Heart left ventricle (tissue), 13 donors: ENCODE results near the gene AHRR.

Experiments
- POLR2A ChIP-seq, 2 donors: fragments of 450-650 bp; IDR thresholded peaks; one replicate each; pipeline ENCODE4 v1.6.1; 2017; ENCODE audit warnings: antibody characterized with exemption in 2 of 2, mild to moderate bottlenecking in 2 of 2, moderate library complexity in 2 of 2
- TF ChIP-seq, protein P1 (sequence below), 12 donors: fragments of 200-600 bp; sonication (generic) in 4 of 12; IDR thresholded peaks; one replicate each; pipeline versions ENCODE4 v1.5.0 to v1.8.0; 2018 to 2022; ENCODE audit warnings: antibody characterized with exemption in 12 of 12, mild to moderate bottlenecking in 5 of 12
- donor health status: ischemic (EF 13 %, LVEDD 7.1; RV severe dilation, severe dysfunction).
- donor health status: DM: no; HTN: yes; CAD: no.
- donor health status: DM: no; HTN: no; CAD: no.
- donor health status: ischemic (EF 25% LVEDD 6.9; RV normal size, moderate dysfunction).
- donor health status: ischemic (EF 25% LVEDD 5.7; RV mildly dilated, moderate dysfunction).
- donor health status: ischemic (EF 35%, LVEDD 5.7; RV mildly dilated, moderate dysfunction).
- donor health status: nonischemic (EF 11% LVEDD 7.7; RV severe dilation, severe dysfunction).
- donor health status: DM: yes; HTN: yes; CAD: no.
- donor health status: PGD.
- donor health status: ischemic (EF 29% LVEDD 5.4; RV normal size, mild dysfunction).
- donor health status: nonischemic (EF 23%, LVEDD 6.1; RV moderate dilation, normal function).

DNA sequence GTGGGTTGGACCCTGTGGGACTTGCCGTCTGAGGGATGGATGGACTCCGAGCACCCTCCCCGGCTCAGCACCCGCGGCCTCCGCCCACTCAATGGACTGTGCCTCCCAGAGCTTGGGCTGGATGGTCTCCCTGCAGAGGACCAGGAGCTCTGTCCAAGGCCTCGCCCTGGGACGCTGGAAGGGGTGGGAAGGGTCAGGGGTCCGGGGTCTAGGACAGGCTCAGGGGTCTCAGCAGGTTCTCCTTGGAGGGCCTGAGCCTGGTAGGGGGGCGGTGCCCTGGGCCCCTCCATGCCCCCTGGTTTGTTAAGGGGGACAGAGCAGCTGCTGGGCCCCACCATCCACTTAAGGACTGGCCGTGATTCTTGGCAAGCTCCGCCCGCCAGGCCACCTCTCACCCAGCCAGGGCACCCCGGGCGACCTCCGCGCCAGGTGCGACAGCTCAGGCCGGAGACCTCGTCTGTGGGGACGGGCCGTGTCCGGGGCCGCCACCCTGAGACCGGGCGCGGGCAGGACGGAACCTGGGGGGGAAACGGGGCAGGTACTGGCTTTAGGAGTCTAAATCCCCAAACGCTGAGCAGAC lies 150.7 kb downstream of the AHRR start:
- TF ChIP-seq, protein P1, sequence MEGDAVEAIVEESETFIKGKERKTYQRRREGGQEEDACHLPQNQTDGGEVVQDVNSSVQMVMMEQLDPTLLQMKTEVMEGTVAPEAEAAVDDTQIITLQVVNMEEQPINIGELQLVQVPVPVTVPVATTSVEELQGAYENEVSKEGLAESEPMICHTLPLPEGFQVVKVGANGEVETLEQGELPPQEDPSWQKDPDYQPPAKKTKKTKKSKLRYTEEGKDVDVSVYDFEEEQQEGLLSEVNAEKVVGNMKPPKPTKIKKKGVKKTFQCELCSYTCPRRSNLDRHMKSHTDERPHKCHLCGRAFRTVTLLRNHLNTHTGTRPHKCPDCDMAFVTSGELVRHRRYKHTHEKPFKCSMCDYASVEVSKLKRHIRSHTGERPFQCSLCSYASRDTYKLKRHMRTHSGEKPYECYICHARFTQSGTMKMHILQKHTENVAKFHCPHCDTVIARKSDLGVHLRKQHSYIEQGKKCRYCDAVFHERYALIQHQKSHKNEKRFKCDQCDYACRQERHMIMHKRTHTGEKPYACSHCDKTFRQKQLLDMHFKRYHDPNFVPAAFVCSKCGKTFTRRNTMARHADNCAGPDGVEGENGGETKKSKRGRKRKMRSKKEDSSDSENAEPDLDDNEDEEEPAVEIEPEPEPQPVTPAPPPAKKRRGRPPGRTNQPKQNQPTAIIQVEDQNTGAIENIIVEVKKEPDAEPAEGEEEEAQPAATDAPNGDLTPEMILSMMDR (IDR thresholded peaks at IDR 0.05), result no peak
- TF ChIP-seq POLR2A (IDR thresholded peaks at IDR 0.05), result no peak
